Hematopoietic multipotent progenitor cell treated with erythropoietin and hydrocortisone succinate and interleukin-3 and kit ligand, for 6 days (in vitro differentiated cells): ENCODE measurements around the gene EOGT.

ENCODE experiments used
- DNase-seq: peaks from one replicate; pipeline ENCODE4 v3.0.0-alpha.2; 2015

Gene EOGT

GRCh38 chr3:69013253-69014021, at the start of gene EOGT:
EOGT (minus strand) TSS chr3:69013684; CDS start chr3:69009846, 3,838 bp downstream.
- peak; percentile 90 for DNase-seq

DNA sequence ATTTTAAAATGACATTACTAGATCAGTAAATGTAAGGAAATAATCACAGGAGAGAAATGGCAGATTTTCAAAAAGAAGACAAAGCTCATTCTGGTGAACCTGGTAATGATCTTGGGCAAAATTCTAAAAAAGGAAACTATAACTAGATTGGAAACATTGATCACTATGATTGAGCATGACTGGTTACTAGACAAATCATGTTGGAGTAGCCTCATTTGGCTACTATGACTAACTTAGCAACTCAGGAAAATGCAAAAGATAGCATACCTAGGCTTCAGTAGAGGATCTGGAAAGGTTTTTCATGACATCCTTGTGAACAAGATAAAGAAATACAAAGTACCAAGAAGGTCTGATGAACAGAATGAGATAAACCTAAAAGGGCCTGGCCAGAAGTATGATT, 46.2 kb upstream of the EOGT start:
- no peak for DNase-seq

DNA sequence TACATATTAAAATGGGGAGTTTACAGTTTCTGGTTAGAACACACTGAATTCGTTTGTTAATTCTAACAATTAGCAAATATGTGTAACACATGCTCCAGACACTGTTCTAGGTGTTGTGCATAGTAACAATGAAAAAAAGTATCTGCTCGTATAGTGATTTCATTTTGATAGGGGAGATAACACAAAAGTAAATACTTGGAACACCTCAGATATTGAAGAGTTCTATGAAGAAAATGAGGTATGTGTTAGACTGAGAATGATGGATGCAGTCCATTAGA, 45.4 kb upstream of the EOGT start:
- no peak for DNase-seq

DNA sequence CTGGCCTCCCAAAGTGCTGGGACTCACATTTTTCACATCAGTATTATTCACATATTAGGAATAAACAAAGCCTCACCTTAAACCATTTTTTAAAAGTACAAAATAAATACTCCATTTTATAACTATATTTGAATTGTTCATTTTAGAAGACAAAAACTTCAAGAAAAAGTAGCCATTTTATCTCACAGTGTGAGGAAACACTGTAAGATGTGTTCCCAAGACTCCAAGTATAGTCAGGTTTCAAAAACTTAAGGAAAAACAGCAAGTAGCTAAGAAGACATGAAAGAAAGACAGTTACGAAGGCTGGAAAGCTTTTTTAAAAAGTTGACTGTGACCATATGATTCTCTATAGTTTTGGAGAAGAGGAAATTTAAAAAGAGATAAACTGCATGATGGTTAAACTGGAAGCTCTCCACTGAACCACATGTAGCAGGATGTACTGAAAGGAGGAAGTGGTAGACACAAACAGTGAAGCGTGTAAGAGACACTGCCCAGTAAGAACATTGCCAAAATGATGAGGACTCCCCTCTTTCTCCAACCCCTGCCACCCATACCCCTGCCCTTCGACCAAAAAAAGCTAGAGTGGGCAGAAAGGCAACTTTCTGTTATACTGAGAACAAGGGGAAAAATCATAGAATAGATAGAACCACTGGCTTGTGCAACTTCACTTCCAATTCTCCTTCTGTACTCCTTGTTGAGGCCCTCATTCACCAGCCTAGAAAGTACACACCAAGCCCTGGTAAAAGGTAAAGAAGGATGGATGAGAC, 44.9 kb upstream of the EOGT start:
- DNase-seq, result peak; percentile 68

DNA sequence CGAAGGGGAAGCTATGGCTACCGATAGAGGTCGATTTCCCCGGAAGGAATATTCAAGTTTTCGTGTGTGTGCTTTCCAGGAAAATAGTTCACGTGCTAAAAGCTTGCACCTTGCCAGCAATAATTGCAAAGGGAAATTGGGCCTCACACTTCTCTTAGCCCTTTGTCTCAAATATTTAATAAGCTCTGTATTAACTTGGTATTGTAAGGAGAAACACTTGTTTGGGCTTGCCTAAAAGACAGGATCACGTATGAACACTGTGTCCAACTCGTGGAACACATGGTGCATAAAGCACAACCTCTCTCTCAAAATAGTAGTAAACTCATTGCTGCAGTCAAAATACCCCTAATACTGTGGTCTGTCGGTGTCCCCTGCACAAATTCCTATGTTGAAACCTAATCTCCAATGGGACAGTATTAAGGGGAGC, 39.0 kb upstream of the EOGT start:
- DNase-seq, result no peak

- peak; percentile 100 for DNase-seq
These were observed 38.4 kb upstream of the EOGT start, which contains the start of gene TMF1 for GRCh38 chr3:69051756-69052471. TMF1 (minus strand) TSS chr3:69052333; CDS start chr3:69052086, 247 bp downstream.

DNA sequence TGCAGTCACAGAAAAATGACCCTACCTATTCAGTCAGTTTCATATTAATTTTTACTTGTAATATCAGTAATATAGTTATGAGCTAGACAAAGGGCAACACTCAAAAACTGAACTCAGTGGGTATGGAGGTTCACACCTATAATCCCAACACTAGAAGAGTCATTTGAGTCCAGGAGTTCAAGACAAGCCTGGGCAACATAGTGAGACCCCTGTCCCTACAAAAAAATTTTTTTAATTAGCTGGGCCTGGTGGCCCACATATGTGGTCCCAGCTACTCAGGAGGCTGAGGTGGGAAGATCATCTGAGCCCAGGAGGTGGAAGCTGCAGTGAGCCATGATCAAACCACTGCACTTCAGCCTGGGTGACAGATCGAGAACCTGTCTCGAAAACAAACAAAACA, 35.5 kb upstream of the EOGT start:
- DNase-seq, result no peak

DNA sequence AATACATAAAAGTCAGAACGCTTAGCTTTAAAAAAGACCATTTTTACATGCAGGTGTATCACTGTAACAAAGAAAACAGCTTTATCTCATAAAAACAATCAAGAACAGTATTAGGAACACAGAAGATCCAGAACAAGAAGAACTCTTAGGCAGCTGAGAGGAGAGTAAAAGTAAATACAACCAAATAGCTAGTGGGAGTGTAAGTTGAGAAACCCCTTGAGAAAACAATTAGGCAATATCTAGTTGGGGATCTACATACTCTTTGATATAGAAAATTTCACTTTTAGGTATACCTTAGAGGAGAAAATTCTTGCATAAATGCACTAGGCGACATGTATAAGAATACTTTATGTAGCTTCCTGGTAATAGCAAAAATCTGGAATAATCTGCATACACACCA, 31.1 kb upstream of the EOGT start:
- no peak for DNase-seq

DNA sequence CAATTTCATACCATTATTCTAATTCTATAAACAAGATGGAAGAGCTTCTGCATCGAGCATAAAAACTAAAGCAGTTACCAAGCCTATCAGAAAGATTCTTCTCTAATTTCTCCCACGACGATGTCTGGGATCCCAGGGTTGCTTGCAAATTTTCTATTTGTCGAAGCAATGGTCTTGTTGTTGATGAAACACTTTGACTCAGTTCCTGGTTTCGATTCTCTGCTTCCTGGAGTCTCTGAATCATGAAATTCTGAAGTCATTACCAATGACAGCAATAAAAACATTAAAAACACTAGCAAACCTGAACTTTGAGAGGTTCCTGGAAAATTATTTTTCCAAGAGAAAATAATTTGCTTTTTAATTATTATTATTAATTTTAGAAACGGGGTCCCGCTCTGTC, 20.0 kb upstream of the EOGT start:
- no peak for DNase-seq

DNA sequence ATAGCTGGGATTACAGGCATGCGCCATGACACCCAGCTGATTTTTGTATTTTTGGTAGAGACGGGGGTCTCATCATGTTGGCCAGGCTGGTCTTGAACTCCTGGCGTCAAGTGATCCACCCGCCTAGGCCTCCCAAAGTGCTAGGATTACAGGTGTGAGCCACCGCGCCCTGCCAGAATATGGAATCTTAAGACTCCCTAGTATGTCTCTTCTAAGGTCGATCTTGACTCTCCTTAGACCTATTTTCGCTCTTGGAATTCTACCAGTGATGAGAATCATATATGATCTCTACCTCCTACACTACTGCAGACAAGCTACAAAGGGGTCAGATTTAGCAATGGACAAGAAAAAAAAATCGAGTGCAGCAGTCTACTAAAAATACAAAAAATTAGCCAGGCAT, 19.3 kb upstream of the EOGT start:
- DNase-seq, result no peak

GRCh38 chr3:69032142-69032541, 18.7 kb upstream of the EOGT start:
- DNase-seq, result no peak

- no peak for DNase-seq
These were observed 18.2 kb upstream of the EOGT start for GRCh38 chr3:69031635-69032034.

DNA sequence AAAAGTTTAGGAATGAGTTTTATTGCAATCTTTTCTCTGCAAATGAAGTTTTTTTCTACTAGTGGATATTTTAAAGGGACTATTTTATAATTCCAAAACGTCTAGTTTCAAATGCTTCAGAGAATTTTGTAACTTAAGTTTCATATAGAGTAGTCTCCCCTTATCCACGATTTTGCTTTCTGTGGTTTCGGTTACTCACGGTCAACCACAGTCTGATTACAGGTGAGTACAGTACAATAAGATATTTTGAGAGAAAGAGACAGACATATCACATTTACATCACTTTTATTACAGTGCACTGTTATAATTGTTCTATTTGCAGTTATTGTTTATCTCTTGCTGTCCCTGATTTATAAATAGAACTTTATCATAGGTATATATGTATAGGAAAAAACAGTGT, 7.4 kb upstream of the EOGT start:
- no peak for DNase-seq

- peak; percentile 56 for DNase-seq
These were observed 6.9 kb upstream of the EOGT start for GRCh38 chr3:69020424-69020823.

GRCh38 chr3:69016901-69017300, 3.4 kb upstream of the EOGT start:
- no peak for DNase-seq

GRCh38 chr3:69016102-69016501, 2.6 kb upstream of the EOGT start:
- DNase-seq, result no peak

- peak; percentile 47 for DNase-seq
These were observed 617 bp upstream of the EOGT start for GRCh38 chr3:69014022-69014580.

GRCh38 chr3:69012800-69013252, 658 bp downstream of the EOGT start:
- DNase-seq, result peak; percentile 67

- DNase-seq, result no peak
These were observed 1.2 kb downstream of the EOGT start for GRCh38 chr3:69012100-69012799.

- DNase-seq, result no peak
These were observed 2.3 kb downstream of the EOGT start for GRCh38 chr3:69011096-69011730.

GRCh38 chr3:69009559-69010410, 3.7 kb downstream of the EOGT start:
- no peak for DNase-seq
